GM12892 (cell line): Measurements from ENCODE around the gene TMEM208.

Source experiments
- DNase-seq: peaks from one replicate; pipeline ENCODE4 v3.0.0; 2011; ENCODE audit not compliant: insufficient read length
- FAIRE-seq: peaks from 2 replicates; lab custom pipeline; 2011; peaks lifted over from hg19 to GRCh38; lab: Jason Lieb, UNC
- POLR2A ChIP-seq: IDR thresholded peaks from 2 replicates; pipeline ENCODE4 v1.6.1; 2011; ENCODE audit warnings: low read depth, low read length, control low read depth
- POLR2AphosphoS5 ChIP-seq: IDR thresholded peaks from 2 replicates; pipeline ENCODE4 v1.6.1; 2011; ENCODE audit warnings: low read depth, low read length, control low read depth
- TAF1 ChIP-seq: IDR thresholded peaks from 2 replicates; pipeline ENCODE4 v1.6.1; 2011; ENCODE audit warnings: low read depth, mild to moderate bottlenecking, control low read depth, low read length, borderline replicate concordance

Gene TMEM208

DNA sequence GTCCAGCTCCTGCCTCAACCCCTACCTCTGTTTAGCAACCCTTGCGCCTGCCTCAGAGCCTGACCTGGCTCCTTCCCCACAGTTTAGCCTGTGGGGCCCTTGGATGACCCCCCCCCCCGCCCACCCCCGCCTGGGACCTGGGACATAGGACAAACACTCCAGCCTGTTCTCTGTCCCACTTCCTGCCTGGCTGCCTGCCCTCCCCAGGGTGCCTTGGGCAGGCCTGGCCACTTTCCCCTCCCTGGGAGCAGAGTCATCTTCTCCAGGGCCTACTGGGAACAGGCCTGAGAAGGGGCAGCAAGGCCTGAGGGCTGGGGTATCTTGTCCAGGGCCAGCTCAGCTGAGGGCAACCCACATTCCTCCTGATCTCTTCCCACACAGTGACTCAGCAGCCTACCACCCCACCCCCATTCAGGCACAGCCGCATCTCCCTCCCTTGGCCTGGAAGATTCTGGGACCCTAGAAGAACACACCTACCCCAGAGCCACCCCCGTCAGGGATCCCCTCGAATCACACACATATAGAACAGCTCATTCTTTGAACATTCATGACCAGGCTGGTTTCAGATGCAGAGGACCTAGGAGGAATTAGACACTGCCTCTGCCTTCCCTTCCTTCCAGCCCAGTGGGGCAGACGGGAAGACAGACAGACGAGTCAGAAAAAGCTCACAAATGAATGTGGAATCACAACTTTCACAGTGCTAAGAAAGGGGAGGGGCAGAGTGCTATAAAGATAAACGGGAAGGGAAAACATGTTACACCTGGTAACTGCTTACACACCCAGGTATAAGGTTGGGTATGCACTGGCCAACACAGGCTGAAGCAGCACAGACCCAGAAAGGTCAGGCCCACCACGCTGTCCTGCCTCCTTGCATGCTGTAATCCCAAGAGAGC lies 14.3 kb downstream of the TMEM208 start:
- DNase-seq (no peak), FAIRE-seq (no peak)
- no peak for TF ChIP-seq TAF1
- TF ChIP-seq POLR2AphosphoS5: no peak
- no peak for TF ChIP-seq POLR2A

GRCh38 chr16:67242138-67242730 lies 15.3 kb downstream of the TMEM208 start:
- no peak for TF ChIP-seq POLR2A
- TF ChIP-seq TAF1: no peak
- no peak for TF ChIP-seq POLR2AphosphoS5
- FAIRE-seq (no peak), DNase-seq (no peak)

DNA sequence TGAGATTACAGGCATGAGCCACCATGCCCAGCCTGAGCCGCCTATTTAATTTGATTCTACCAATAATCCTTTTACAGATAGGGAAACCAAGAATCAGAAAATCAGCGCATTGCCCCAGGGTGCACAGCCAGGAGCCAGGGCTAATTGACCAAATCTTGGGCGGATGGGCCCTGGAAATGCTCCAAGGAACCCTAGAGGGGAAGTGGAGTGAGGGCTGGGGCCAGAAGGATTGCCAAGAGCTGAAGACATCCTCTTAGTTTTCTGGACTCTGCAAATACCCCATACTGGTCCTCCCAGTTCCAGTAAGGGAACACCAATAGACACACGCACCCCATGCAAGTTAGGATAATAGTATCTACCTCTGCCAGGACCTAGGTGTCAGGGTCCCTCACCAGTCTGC lies 16.6 kb downstream of the TMEM208 start:
- no peak for TF ChIP-seq POLR2A
- TF ChIP-seq TAF1: no peak
- no peak for TF ChIP-seq POLR2AphosphoS5
- FAIRE-seq (no peak), DNase-seq (no peak)

DNA sequence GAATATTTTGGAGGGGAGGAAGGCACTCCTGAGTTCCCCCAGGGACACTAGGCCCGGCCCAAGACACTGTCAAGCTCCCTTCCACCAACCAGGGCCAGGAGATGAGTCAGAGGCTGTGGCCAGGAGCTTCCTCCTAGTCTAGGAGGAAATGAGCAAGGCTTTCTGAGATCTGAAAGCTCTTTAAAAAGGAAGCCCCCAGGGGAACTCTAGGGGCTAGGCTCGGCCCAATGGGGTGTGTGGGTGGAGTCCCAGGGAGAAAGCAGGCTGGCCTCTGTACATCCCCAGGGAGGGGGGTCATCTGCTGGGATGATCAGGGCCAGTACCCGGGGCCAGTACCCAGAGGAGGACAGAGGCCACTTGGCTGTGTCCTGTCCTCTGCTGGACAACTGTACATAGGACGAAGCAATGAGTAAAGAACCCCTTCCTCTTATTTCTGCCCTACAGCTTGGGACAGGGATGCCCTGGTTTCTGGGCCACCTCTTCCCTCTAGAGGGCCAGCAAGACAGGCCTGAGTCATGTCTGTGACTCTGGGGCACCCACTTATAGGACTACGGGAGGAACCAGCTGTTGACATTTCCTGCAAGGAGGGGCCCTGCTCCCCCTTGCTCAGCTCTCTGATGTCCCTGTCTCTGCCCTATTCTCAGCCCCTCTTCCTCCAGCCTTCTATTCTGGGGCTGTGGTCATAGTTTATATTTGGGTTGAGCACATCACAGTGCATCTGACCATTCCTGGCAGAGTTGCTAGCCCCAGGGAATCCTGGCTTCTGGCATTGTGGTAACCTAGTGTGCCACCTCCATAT lies 17.7 kb downstream of the TMEM208 start:
- TF ChIP-seq TAF1 (0 out of 2 replicates have a peak, but pooled peaks have one; percentile 30), POLR2AphosphoS5 (peak; percentile 72), POLR2A (peak; percentile 69)
- DNase-seq: peak; percentile 87
- peak; percentile 77 for FAIRE-seq

- no peak for FAIRE-seq
- TF ChIP-seq POLR2A (no peak), TAF1 (no peak), POLR2AphosphoS5 (no peak)
- no peak for DNase-seq
These were observed 18.3 kb downstream of the TMEM208 start for GRCh38 chr16:67245186-67245585.

DNA sequence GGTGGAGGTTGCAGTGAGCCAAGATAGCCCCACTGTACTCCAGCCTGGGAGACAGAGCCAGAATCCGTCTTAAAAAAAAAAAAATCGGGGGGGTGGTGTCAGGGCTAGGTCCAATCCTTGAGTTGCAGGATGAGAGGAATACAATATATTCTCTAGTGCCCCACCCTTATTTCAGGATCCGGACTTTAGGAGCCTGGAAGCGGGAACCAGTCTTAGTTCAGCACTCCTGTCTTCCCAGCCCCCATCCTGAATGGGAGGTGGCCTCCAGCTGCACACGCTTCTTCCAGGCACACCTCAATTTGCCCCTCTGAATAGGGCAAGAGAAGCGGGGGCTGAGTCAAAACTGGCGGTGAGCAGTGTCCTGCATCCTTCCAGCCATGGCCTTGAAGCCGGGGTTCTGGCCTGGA lies 18.7 kb downstream of the TMEM208 start:
- DNase-seq: no peak
- no peak for TF ChIP-seq POLR2A
- no peak for TF ChIP-seq POLR2AphosphoS5
- TF ChIP-seq TAF1: no peak
- FAIRE-seq: no peak

DNA sequence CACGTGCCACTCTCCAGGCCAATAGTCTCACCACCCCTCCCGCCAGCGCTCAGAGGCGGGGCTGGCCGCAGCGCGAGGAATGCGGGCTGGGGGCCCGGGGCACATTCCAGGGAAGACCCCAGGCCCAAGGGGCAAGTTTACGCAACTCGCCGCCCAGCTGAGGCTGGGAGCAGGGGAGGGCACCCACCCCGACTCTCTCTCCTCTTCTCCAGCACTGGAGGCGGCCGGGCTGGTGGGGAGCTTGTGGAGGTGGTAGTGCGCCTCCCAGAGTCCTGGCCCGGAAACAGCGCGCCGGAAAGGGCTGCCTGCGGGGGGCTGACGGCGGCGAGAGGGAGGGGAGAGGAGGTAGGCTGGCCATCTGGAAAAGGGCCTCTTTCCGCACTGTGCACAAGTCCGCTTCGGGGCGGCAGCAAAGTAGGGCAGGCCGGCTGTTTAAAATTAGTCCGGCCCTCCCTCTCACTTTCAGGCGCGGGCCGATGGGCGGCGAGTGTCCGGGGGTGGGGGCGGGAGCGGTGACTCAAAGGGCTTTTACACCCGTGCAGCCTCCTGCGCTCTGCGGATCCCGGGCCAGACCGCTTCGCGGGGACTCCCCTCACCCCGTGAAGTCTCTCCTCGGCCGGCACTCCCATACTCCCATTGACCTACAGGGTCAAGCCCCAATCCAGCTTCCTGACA lies 19.3 kb downstream of the TMEM208 start:
- FAIRE-seq (peak; percentile 79), DNase-seq (peak; percentile 63)
- no peak; the same call in 1 of the 2 replicates for TF ChIP-seq POLR2AphosphoS5
- TF ChIP-seq POLR2A: peak; percentile 51; the same call in 1 of the 2 replicates

DNA sequence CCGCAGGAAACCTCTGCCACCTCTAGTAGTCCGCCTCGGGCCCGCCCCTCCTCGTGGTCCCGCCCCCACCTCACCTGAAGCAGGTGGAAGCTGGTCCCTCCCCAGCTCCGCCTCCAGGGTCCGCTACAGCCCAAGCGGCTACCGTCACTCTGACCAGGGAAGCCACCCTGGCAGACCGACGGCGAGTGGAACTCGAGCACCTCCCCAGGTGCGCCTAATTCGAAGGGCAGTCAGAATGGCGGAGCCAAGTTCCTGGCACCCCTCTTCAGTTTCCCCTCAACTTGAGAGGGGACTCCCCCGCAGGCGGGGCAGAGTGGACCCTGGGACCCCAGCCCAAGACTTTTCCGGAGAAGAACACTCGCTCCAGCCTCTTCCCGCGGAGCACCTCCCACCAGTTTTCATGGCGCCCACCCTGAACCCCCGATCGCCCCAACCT lies 19.8 kb downstream of the TMEM208 start:
- no peak for FAIRE-seq
- DNase-seq: no peak
- TF ChIP-seq TAF1: no peak
- no peak for TF ChIP-seq POLR2AphosphoS5
- no peak for TF ChIP-seq POLR2A

DNA sequence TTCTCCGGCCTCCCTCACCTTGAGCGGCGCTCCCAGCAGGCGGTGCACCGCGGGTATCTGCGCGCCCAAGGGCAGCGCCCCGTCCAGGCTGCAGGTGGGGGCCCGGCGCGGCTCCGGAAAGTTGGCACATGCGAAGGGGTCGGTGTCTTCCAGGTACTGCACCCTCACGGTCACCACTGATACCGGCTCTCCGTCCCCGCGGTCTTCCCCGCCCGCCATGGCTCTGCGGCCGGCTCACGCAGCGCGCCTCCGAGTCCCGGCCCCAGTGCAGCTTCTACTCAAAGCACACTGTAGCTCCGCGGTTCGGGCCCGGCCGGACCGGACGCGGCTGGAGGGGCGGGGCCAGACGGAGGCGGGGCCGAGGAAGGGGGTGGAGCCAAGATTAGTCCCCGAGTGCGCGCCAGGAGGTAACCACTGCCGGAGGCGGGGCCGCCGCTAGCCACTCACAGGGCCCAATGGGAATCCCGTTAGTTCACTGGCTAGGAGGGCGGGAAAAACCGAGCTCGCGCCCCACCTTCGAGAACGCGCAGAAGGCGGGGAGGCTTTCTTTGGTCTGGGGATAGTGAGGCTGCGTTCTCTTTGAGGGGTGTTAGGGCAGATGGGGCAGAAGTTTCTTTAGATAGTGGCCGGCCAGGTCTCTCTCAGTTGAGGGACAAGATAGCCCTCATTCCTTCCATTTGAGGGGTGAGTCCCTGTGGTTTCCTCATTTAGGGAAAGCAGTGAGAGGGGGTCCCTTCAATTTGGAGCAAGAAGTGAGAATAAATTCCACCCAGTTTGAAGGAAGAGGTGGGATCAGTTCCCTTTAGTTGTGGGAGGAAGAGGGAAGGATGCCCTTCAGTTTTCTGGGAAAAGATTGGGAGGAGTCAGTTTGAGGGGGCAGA lies 20.5 kb downstream of the TMEM208 start, which contains the start of gene FHOD1:
Gene FHOD1, minus strand, starts transcription at position 290 of the 881 bp plus-strand sequence. Its CDS starts 71 bp downstream, at position 219.
- peak; percentile 65; the same call in 1 of the 2 replicates for TF ChIP-seq TAF1
- peak; percentile 70; the same call in 1 of the 2 replicates for TF ChIP-seq POLR2A
- TF ChIP-seq POLR2AphosphoS5: no peak
- FAIRE-seq (peak; percentile 91), DNase-seq (peak; percentile 88)

DNA sequence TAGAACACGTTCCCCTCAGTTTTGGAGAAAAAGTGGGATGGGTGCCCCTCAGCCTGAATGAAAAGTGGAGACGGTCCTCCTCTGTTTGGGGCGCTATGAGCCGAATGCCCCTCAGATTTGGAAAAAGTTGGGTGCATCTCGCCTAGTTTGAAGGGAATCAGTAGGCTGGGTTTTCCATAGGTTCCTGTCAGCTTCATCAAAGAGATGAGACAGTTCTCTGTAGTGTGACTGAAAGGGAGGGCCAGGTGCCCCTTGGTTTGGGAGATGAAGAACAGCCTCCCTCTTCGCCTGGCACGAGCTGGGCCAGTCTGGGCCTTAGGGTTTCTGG lies 21.1 kb downstream of the TMEM208 start:
- TF ChIP-seq TAF1: no peak
- TF ChIP-seq POLR2AphosphoS5: no peak
- TF ChIP-seq POLR2A: no peak
- DNase-seq: no peak
- peak; percentile 24 for FAIRE-seq
